Loucy (cell line): ENCODE measurements around the gene SRRD.

ENCODE experiments used
- CTCF ChIP-seq: fragments of 200-600 bp; sonication (generic); conservative IDR thresholded peaks from 2 replicates; pipeline ENCODE4 v1.5.1; 2014; ENCODE audit warnings: mild to moderate bottlenecking, antibody characterized with exemption, low read length
- EZH2phosphoT487 ChIP-seq: fragments of 200-600 bp; IDR thresholded peaks from 2 replicates; pipeline ENCODE4 v1.6.1; 2018; ENCODE audit warnings: antibody characterized with exemption, mild to moderate bottlenecking, moderate library complexity, borderline replicate concordance

GRCh38 chr22:26483043-26483438 is 636 bp upstream of the SRRD start:
- TF ChIP-seq CTCF (no peak), EZH2phosphoT487 (no peak)
